GM13977 (cell line): ENCODE results near the gene THSD4.
A peak's percentile ranks its signal among the peaks of the same experiment; 100 is the strongest.

Experiments
- DNase-seq: peaks from one replicate; pipeline ENCODE4 v3.0.0; 2012; ENCODE audit warnings: low spot score
- in situ Hi-C: fragments of 300-500 bp; cut with MboI; formaldehyde crosslinking; loops from one replicate; pipeline ENCODE4 v1.12.0; 2022; ENCODE audit warnings: low sequenced_read_pairs, low pct_unique_long_range_greater_than_20kb, mixed read lengths, inconsistent platforms; ENCODE audit not compliant: unreplicated experiment
- TF ChIP-seq, protein P1 (sequence below): IDR thresholded peaks from 2 replicates; pipeline ENCODE4 v1.5.1; 2012; ENCODE audit warnings: mild to moderate bottlenecking, control low read depth; ENCODE audit not compliant: insufficient read depth; ENCODE audit errors: extremely low read depth, missing control alignments

The THSD4 gene

DNA sequence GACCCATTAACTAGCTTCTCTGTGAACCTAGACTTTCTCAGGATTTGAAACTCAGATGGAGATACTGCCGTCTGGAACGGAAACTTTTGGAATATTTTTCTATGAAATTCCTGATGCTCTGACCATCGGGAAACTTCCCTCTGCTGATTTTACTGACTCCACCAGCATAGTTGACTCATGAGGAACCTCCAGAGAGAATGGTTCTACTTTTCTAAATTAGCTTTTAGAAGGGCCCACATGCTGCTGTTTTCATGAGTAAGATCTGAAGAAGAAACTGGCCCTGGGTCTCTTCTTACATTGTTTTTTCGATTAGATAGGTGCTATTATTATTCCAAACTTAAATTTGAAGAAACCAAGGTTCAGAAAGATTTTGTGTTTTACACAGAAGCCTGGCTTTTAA lies 368.8 kb downstream of the THSD4 start:
- TF ChIP-seq, protein P1, sequence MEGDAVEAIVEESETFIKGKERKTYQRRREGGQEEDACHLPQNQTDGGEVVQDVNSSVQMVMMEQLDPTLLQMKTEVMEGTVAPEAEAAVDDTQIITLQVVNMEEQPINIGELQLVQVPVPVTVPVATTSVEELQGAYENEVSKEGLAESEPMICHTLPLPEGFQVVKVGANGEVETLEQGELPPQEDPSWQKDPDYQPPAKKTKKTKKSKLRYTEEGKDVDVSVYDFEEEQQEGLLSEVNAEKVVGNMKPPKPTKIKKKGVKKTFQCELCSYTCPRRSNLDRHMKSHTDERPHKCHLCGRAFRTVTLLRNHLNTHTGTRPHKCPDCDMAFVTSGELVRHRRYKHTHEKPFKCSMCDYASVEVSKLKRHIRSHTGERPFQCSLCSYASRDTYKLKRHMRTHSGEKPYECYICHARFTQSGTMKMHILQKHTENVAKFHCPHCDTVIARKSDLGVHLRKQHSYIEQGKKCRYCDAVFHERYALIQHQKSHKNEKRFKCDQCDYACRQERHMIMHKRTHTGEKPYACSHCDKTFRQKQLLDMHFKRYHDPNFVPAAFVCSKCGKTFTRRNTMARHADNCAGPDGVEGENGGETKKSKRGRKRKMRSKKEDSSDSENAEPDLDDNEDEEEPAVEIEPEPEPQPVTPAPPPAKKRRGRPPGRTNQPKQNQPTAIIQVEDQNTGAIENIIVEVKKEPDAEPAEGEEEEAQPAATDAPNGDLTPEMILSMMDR = no peak
- in situ Hi-C loops = no loop called here
- DNase-seq = no peak

DNA sequence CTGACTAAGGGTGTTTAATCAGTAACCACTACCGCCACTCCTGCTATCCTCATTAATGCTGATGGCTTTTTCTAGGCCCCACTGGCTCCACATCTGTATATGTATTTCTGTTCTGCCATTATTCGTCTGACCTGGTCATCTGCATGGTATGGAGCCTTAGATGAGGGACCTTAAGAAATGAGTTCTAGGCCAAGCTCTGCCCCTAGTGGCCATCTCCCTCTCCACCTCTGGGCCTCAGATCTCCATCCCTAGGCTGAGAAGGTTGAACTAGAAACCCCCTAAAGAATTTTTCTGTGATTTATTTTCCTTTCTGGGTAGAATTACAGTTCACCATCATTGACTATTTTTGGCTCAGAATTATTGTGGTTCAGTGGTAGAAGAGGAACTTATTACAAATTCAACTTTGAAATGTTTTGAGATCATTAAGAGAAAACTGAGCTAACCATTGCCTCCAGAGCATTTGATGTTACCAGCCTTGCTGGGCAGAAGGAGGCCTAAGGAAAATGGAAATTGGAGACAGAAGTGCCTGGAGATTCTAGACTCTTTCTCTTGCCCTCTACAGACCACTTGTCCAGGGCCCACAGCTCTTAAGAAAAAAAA lies 369.9 kb downstream of the THSD4 start:
- DNase-seq = peak; percentile 16
- TF ChIP-seq, protein P1 = peak; percentile 54
- in situ Hi-C loops = no loop called here

DNA sequence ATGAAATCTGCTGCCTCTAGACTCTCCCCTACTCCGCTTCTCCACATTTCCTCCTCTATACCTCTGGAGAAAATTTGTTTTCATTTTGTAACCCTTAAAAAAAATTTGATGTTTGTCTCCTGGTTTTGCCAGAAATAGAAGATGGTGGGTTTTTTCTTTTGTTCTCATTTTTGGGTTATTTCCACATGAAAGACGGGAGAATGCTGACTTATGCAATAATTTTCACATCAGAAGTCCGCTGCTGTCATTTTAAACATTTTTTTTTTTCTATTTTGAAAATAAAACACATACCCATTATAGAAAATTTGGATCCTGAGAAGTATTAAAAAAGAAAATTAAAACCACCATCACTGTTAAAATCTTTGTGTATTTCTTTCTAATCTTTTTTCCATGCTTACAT lies 374.3 kb downstream of the THSD4 start:
- in situ Hi-C loops = no loop called here
- TF ChIP-seq, protein P1 = no peak

DNA sequence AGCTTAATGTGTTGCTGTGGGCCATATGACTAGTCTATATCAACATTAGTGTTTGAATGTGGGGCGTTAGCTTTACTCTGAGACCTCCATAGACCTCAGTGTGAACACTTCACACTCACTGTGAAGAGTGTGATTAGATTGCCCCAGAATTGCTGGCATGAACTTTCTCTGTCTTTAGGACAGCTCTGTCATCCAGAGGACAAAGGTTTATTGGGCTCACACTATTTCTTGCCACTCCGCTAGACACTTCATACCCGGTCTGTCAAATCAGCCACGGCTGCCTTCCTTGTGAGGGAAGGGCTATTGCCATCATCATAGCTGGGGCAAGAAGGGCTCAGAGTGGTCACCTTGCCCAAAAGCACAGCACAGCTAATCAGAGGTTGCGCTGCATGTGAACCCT lies 378.3 kb downstream of the THSD4 start:
- TF ChIP-seq, protein P1 = no peak
- in situ Hi-C loops = no loop called here
- DNase-seq = no peak

More for the DNA sequence above, 374.3 kb downstream of the THSD4 start:
- DNase-seq = no peak

DNA sequence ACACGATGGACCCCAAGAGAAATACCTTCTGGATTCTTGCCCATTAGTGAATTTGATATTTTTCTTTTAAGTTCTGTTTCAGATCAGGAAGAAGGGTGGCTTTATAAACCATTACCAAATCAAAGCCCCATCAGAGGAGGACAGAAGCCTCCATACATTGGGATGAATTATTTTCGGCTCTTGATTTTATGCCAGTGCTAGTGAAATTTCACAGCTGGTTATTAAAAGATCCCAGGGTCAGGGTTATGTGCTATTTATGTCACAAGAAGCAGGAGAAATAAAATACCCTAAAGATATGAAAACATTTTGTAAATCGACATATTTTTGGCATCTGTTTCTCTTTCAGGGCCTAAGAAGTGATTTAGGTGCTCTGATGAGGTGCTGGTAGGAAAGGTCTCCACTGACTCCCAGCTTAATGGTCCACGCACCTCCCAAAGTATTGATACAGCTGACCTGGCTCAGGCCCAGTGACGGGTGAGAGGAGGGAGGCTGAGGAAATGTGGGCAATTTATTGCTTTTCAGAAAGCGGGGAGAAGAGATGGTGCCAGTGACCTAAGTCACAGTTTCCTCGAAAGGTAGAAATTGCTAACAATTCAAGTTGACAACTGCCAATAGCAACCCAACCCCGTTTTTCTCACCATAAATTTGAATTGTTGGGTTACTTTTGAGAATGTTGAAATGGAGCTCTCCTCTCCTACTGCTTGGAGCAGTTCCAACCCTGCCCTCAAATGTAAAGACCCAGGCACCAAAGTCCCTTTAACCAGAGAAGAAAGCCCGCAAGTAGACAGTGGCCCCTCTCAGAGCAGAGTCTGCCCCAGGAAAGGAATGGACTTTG lies 379.5 kb downstream of the THSD4 start:
- in situ Hi-C loops = no loop called here
- TF ChIP-seq, protein P1 = no peak
- no peak for DNase-seq

DNA sequence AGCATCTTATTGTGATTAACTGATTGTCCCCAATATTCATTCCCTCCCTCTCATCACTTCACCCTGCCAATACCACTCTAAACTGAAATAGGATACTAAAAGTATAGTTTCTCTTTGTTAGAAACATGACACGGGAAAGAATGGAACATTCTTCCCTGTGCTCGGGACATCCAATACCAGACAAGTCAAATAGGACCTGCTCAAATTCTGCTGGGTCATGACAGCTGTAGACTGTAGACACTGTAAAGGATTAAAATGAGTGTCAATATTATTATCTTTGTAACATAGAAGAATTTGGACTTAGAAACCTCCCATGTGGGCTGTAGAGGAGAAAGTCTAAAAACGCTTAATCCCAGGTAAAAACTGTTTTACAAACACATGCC lies 380.1 kb downstream of the THSD4 start:
- in situ Hi-C loops = no loop called here
- DNase-seq = no peak
- TF ChIP-seq, protein P1 = no peak
